ENCODE measurements around the gene REEP5. TPM values are rescaled to one million over a fixed set of nuclear protein-coding genes. Genes with fewer than 3 reads are reported as not detected.

The REEP5 gene
- polyA plus RNA-seq, 3 donors = 83.6 to 200 (median 193) TPM

DNA sequence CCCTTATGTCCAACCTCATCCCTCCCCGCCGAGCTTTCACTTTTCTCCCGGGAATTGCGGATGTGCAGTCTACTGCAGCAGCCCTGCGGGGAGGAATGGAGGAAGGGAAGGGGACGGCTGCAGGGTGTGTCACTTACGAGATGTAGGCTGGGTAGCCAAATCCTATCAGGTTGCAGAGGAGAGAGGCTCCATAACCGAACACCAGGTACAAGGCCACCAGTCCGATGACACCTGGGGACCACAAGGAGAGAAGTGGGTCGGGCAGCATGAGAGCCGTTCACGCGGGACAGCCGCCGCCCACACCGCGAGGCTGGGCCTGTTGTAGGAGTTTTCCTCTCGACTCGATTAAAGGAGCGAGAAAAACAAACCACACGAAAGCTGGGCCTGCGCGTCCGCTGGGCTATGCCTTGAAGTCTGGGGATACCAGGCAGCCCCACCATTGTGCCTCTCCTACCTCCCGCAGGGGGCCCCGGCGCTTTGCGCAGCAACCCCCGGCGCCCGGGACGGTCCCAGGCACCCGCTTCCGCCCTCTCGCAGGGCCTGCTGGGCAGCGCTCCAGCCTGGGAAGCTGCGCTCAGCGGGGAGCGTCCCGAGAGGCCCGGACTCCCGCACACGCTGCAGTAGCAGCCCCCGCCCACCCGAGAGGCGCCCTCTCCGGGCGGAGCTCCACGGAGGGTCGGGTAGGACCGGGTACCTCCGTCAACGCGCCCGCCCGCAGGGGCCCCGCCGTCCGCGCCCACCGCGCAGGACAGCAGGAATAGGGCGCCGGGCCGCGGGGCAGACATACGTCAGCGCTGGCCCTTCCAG is 798 bp downstream of the REEP5 start:
- Histone ChIP-seq H3K27me3 (ENCODE audit: control insufficient read depth in 2 of 2, insufficient read depth in 2 of 2, low read length in 2 of 2) (no peaks in the 10 kb centered on the region), H3K27ac (ENCODE audit: low read depth in 1 of 2, low read length in 2 of 2) (peak overlapping the region; percentile 92 to 93), H3K79me2 (ENCODE audit: insufficient read depth, low read length) (peaks cover 60% of the 10 kb centered on the region), H4K20me1 (ENCODE audit: insufficient read depth, low read length) (peaks cover 50% of the 10 kb centered on the region), H3K4me3 (replicated peaks in 1 of 3; ENCODE audit: low read depth in 2 of 3, low read length in 3 of 3) (peak overlapping the region; percentile 76 to 98 (median 90)), H3K9me3 (replicated peaks in 1 of 2; ENCODE audit: control insufficient read depth in 1 of 2, insufficient read depth in 1 of 2, low read length in 2 of 2) (no peaks in the 10 kb centered on the region), H2AFZ (ENCODE audit: insufficient read depth, low read depth, low read length, poor library complexity, severe bottlenecking) (peak overlapping the region; percentile 93), H3K4me1 (ENCODE audit: control insufficient read depth in 1 of 2, insufficient read depth in 2 of 2, low read length in 2 of 2) (peaks cover 60 to 83% of the 10 kb centered on the region in 2 donors), H3K36me3 (replicated peaks in 1 of 2; ENCODE audit: control insufficient read depth in 1 of 2, insufficient read depth in 2 of 2, low read length in 2 of 2) (peaks cover 33 to 39% of the 10 kb centered on the region in 2 donors), H3K9ac (ENCODE audit: insufficient read depth, low read length, poor library complexity, severe bottlenecking) (peak overlapping the region; percentile 84), H3K4me2 (replicated peaks; ENCODE audit: extremely low read depth, low read length, poor library complexity, severe bottlenecking) (peak overlapping the region; percentile 88)
- peak overlapping the region; percentile 93 to 97 for H3K4me3 Mint-ChIP-seq
- peaks cover 37% of the 10 kb centered on the region in 2 donors for H3K36me3 Mint-ChIP-seq
- TF ChIP-seq CTCF (IDR thresholded peaks at IDR 0.05) = no peak
- H3K9me3 Mint-ChIP-seq = peaks cover 0 to 6% (median 0%) of the 10 kb centered on the region in 7 donors
- H3K4me1 Mint-ChIP-seq = peaks cover 68% of the 10 kb centered on the region
- under 1% methylated on average over 58 of the region's 68 CpGs for WGBS (ENCODE audit: insufficient coverage)
- peak in 2 of 3 donors; percentile 20 to 40 for DNase-seq
- peak overlapping the region; percentile 83 to 98 (median 90) for H3K27ac Mint-ChIP-seq
- H3K27me3 Mint-ChIP-seq (ENCODE audit: low read depth in 3 of 3) = peaks cover 0 to 4% (median 0%) of the 10 kb centered on the region in 3 donors
- intact Hi-C loops (cut with micrococcal nuclease) = loop anchor here (5.0 kb wide), 3 partner anchors 41 to 59 kb away; partner anchors contain the start of genes DCP2 (in 1 of the 2) and SRP19 (in 1 of the 2)

DNA sequence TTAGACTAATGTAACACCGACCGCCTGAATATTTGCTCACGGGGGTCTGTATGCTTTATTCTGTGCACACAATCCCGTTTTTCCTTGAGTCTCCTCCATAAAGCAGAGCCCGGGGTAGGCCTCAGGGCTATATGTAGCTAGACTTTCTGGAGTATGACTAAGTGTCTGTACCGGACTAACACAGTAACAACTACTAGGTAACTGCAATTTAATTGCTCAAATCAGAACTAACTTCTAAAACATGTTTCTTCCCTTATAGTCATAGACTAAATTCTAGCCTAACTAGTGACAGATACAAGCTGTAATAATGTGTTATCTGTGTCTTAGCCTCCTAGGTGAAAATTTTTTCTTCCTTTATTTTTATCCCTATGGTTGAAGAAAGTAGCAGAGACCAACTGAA is 2.1 kb downstream of the REEP5 start:
- peaks cover 37 to 49% of the 10 kb centered on the region in 2 donors for H3K36me3 ChIP-seq (replicated peaks in 1 of 2; ENCODE audit: control insufficient read depth in 1 of 2, insufficient read depth in 2 of 2, low read length in 2 of 2)
- H3K27me3 ChIP-seq (ENCODE audit: control insufficient read depth in 2 of 2, insufficient read depth in 2 of 2, low read length in 2 of 2) = no peaks in the 10 kb centered on the region
- DNase-seq = no peak
- intact Hi-C loops (cut with micrococcal nuclease) = loop anchor here (5.0 kb wide), 3 partner anchors 42 to 58 kb away; partner anchors contain the start of genes DCP2 (in 1 of the 2) and SRP19 (in 1 of the 2)
- Mint-ChIP-seq H3K27ac (peak overlapping the region in 3 of 7 donors; percentile 19 to 42 (median 20)), H3K27me3 (ENCODE audit: low read depth in 3 of 3) (peaks cover 0 to 4% (median 0%) of the 10 kb centered on the region in 3 donors), H3K36me3 (peaks cover 47 to 49% of the 10 kb centered on the region in 2 donors), H3K9me3 (peaks cover 0 to 6% (median 0%) of the 10 kb centered on the region in 7 donors), H3K4me3 (peak overlapping the region in 1 of 2 donors; percentile 7), H3K4me1 (peaks cover 76% of the 10 kb centered on the region)
- H3K79me2 ChIP-seq (ENCODE audit: insufficient read depth, low read length) = peaks cover 70% of the 10 kb centered on the region
- no peak for TF ChIP-seq CTCF (IDR thresholded peaks at IDR 0.05)
- no peak overlapping the region for H2AFZ ChIP-seq (ENCODE audit: insufficient read depth, low read depth, low read length, poor library complexity, severe bottlenecking)
- H3K27ac ChIP-seq (ENCODE audit: low read depth in 1 of 2, low read length in 2 of 2) = peak overlapping the region in 1 of 2 donors; percentile 92
- H4K20me1 ChIP-seq (ENCODE audit: insufficient read depth, low read length) = peaks cover 63% of the 10 kb centered on the region
- no peak overlapping the region for H3K9ac ChIP-seq (ENCODE audit: insufficient read depth, low read length, poor library complexity, severe bottlenecking)
- no peaks in the 10 kb centered on the region for H3K9me3 ChIP-seq (replicated peaks in 1 of 2; ENCODE audit: control insufficient read depth in 1 of 2, insufficient read depth in 1 of 2, low read length in 2 of 2)
- no CpG with 5 or more reads among the region's 6 CpGs for WGBS (ENCODE audit: insufficient coverage)
- H3K4me3 ChIP-seq (replicated peaks in 1 of 3; ENCODE audit: low read depth in 2 of 3, low read length in 3 of 3) = peak overlapping the region in 1 of 3 experiments; percentile 90
- H3K4me1 ChIP-seq (ENCODE audit: control insufficient read depth in 1 of 2, insufficient read depth in 2 of 2, low read length in 2 of 2) = peaks cover 64 to 83% of the 10 kb centered on the region in 2 donors
- H3K4me2 ChIP-seq (replicated peaks; ENCODE audit: extremely low read depth, low read length, poor library complexity, severe bottlenecking) = peak overlapping the region; percentile 88

All from CD14-positive monocyte (primary cell).